ENCODE data around the gene TNS1. TPM values are rescaled to one million over a fixed set of nuclear protein-coding genes. Genes with fewer than 3 reads are reported as not detected.

Gene TNS1
- total RNA-seq, 1 donor from 2014 or later, result 1.6 TPM

- DNase-seq (ENCODE audit: low read depth) (no peak), FAIRE-seq (no peak)
- TF ChIP-seq, protein P1, sequence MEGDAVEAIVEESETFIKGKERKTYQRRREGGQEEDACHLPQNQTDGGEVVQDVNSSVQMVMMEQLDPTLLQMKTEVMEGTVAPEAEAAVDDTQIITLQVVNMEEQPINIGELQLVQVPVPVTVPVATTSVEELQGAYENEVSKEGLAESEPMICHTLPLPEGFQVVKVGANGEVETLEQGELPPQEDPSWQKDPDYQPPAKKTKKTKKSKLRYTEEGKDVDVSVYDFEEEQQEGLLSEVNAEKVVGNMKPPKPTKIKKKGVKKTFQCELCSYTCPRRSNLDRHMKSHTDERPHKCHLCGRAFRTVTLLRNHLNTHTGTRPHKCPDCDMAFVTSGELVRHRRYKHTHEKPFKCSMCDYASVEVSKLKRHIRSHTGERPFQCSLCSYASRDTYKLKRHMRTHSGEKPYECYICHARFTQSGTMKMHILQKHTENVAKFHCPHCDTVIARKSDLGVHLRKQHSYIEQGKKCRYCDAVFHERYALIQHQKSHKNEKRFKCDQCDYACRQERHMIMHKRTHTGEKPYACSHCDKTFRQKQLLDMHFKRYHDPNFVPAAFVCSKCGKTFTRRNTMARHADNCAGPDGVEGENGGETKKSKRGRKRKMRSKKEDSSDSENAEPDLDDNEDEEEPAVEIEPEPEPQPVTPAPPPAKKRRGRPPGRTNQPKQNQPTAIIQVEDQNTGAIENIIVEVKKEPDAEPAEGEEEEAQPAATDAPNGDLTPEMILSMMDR (IDR thresholded peaks at IDR 0.05; ENCODE audit: insufficient read depth, low read length, severe bottlenecking), result no peak
- H3K36me3 ChIP-seq (ENCODE audit: control insufficient read depth, insufficient read depth, low read length), result no peaks in the 10 kb centered on the region
- H3K27me3 ChIP-seq (ENCODE audit: control insufficient read depth, insufficient read depth, low read length), result no peaks in the 10 kb centered on the region
- H3K4me3 ChIP-seq (ENCODE audit: low read depth, low read length), result no peak overlapping the region
These were observed 137.6 kb downstream of the TNS1 start for GRCh38 chr2:217864963-217865772.

DNA sequence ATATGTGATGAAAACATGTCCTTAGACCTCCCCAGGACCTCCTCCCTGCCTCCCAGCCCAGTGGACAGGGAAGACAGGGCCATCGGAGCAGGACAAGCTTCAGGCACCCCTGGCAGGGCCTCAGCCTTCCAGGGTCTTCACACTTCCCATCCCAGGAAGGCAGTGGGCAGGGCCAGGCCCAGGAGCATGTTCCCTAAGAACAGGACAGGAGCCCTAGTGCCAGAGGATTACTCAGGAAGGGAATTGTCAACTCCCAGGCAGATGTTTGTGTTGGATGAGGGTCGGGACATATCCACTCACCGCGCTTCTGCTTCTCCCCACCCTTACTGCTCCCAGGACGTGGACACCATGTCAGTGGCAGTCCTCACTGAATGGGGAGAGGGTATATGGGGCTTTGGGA, 138.9 kb downstream of the TNS1 start:
- Histone ChIP-seq H3K4me3 (ENCODE audit: low read depth, low read length) (no peak overlapping the region), H3K27me3 (ENCODE audit: control insufficient read depth, insufficient read depth, low read length) (no peaks in the 10 kb centered on the region), H3K36me3 (ENCODE audit: control insufficient read depth, insufficient read depth, low read length) (no peaks in the 10 kb centered on the region)
- DNase-seq (ENCODE audit: low read depth), result no peak
- FAIRE-seq, result no peak
- TF ChIP-seq, protein P1 (IDR thresholded peaks at IDR 0.05; ENCODE audit: insufficient read depth, low read length, severe bottlenecking), result no peak

DNA sequence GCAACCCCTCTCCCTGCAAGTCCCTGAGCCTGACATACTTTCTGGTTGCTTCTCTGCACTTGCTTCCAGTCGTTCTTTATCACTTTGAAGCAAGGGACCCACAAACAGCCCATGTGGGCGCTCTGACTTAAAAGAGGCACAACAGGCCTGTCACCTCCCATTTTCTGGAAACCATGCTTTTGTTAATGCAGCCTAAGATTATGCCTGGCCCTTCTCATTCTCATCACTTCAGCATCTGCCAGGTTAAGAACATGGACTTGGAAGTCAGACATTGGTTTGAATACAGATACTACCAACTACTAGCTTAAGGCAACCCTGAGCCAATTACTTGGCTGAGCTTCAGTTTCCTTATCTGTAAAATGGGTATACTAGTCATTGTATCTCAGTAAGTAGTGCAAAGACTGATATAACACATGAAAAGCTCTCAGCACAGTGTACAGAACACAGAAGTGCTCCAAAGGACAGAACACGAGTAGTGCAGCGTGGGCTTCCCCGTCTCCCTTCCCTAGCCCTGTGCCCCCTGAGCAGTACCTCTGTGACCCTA, 141.4 kb downstream of the TNS1 start:
- Histone ChIP-seq H3K36me3 (ENCODE audit: control insufficient read depth, insufficient read depth, low read length) (no peaks in the 10 kb centered on the region), H3K4me3 (ENCODE audit: low read depth, low read length) (no peak overlapping the region), H3K27me3 (ENCODE audit: control insufficient read depth, insufficient read depth, low read length) (no peaks in the 10 kb centered on the region)
- FAIRE-seq (no peak), DNase-seq (ENCODE audit: low read depth) (no peak)
- TF ChIP-seq, protein P1 (IDR thresholded peaks at IDR 0.05; ENCODE audit: insufficient read depth, low read length, severe bottlenecking), result no peak

DNA sequence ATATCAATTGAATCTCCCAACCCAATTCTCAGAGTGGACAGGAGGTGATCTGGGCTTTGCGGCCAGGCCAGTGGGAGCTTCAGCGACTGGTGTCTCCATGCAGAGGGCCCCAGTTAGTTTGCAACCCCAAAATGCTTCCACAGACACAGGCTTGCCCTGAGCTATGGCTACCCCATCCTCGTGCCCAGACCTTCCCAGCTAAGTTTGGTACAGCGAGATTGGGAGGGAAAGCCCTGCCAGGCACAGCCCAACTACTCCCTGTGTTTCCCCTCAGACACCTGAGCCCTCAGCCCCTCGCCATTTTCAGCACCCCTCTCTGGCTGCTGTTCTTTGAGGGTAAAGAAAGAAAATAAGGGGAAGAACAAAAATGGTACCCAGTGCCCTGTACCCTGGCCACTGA, 142.9 kb downstream of the TNS1 start:
- DNase-seq (ENCODE audit: low read depth) (no peak), FAIRE-seq (no peak)
- H3K4me3 ChIP-seq (ENCODE audit: low read depth, low read length), result no peak overlapping the region
- H3K27me3 ChIP-seq (ENCODE audit: control insufficient read depth, insufficient read depth, low read length), result no peaks in the 10 kb centered on the region
- TF ChIP-seq, protein P1 (IDR thresholded peaks at IDR 0.05; ENCODE audit: insufficient read depth, low read length, severe bottlenecking), result no peak
- H3K36me3 ChIP-seq (ENCODE audit: control insufficient read depth, insufficient read depth, low read length), result no peaks in the 10 kb centered on the region

DNA sequence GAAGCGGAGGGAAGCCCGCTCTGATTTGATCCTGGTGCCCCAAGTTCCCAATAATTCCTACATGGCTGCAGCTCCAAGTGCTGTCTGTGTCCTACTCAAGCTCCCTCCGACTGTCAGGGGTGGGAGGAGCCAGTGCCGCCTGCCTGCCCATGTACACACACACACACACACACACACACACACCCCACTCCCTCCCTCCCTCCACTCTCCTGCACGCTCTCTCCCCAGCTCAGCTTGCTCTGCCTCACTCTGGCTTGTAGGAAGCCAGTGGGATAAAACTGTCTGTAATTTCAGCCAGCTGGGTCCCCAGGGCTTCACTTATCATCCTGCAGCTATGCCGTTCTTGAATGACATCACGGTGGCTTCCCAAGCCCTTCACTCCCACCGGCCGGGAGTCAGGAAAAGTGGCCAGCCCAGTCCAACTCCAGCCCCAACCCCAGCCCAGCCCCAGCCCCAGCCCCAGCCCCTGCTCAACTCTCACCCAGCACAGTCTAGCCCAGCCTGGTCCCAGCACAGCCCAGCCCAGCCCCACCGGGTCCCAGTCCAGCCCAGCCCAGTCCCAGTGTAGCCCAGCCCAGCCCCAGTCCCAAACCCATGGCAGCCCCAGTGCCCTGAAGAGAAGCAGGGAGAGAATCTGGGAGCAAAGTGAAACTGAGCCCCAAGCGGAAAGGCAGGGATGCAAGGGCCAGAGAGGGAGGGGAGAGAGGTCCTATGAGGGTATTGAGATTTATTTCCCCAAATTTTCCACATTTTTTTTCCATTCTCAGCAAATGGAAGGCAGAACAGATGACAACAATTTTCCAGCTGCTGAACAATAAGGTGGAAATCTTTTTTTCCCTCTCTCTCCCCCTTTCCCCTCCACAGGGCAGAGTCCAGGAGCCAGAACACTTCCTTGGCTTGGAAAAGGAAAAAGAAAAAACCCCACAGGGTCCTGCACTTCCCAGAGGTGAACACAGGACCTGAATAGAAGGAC, 144.0 kb downstream of the TNS1 start:
- Histone ChIP-seq H3K4me3 (ENCODE audit: low read depth, low read length) (no peak overlapping the region), H3K27me3 (ENCODE audit: control insufficient read depth, insufficient read depth, low read length) (no peaks in the 10 kb centered on the region), H3K36me3 (ENCODE audit: control insufficient read depth, insufficient read depth, low read length) (no peaks in the 10 kb centered on the region)
- DNase-seq (ENCODE audit: low read depth), result no peak
- TF ChIP-seq, protein P1 (IDR thresholded peaks at IDR 0.05; ENCODE audit: insufficient read depth, low read length, severe bottlenecking), result no peak
- FAIRE-seq, result no peak
